Cardiac muscle cell (in vitro differentiated cells and primary cell): ENCODE data around the gene PDK3. TPM values are rescaled to one million over a fixed set of nuclear protein-coding genes. Genes with fewer than 3 reads are reported as not detected.
A peak's percentile ranks its signal among the peaks of the same experiment; 100 is the strongest.

Source experiments
- DNase-seq, 2 donors: peaks; one replicate each; pipeline versions ENCODE4 v3.0.0 to v3.0.0-alpha.2; 2010 to 2017; ENCODE audit warnings: low read depth in 1 of 2, low spot score in 1 of 2
- H3K27ac ChIP-seq: fragments of 200-600 bp; sonication (generic); 2 replicates; pipeline ENCODE4 v1.5.1; 2016
- H3K27me3 ChIP-seq: fragments of 200-600 bp; sonication (generic); 2 replicates; pipeline ENCODE4 v1.6.0; 2016; ENCODE audit warnings: control low read depth
- H3K36me3 ChIP-seq: fragments of 200-600 bp; sonication (generic); 2 replicates; pipeline ENCODE4 v1.5.1; 2016; ENCODE audit warnings: control low read depth
- H3K4me1 ChIP-seq: fragments of 200-600 bp; sonication (generic); 2 replicates; pipeline ENCODE4 v1.8.1; 2017; ENCODE audit warnings: low read depth, mild to moderate bottlenecking, mixed run types
- H3K4me3 ChIP-seq: fragments of 200-600 bp; sonication (generic); 2 replicates; pipeline ENCODE4 v1.5.1; 2016; ENCODE audit warnings: mild to moderate bottlenecking
- H3K9me3 ChIP-seq: fragments of 200-600 bp; sonication (generic); 2 replicates; pipeline ENCODE4 v1.5.1; 2017; ENCODE audit warnings: low read depth, mild to moderate bottlenecking, control low read depth
- polyA plus RNA-seq: library from polyadenylated mRNA; unstranded; fragments of >200 nt; fragmentation: Nextera tagmentation; extraction: Ambion mirVana; gene quantifications from 2 replicates; pipeline ENCODE4 v1.2.1, GENCODE V29; 2016
- total RNA-seq: library from RNA; depleted of rRNA; stranded (reverse); fragments of >200 nt; gene quantifications from 2 replicates; pipeline ENCODE4 v1.2.3, GENCODE V29; 2016
- TF ChIP-seq, protein P1 (sequence below): IDR thresholded peaks from 2 replicates; pipeline ENCODE4 v1.5.1; 2012; ENCODE audit warnings: low read depth, mild to moderate bottlenecking, low read length

The PDK3 gene
- total and polyA plus RNA-seq, 2 experiments from 2014 or later: 60.0 to 65.3 TPM

DNA sequence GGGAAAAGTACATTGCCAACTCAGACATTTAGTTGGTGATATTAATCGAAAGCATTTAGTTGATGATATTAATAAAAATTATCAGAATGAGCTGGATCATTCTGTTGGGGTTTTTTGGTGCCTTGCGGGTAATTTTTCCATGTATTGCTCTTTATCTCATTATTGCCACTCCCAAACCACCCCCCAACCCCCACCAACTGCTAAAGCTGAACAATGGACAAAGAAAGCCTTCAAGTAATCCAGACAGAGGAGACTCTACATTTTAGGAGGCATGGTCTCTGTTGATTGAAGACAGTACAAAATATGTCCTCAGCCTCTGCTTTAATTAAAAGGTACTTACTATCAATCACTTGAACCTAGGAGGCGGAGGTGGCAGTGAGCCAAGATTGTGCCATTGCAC lies 22.5 kb downstream of the PDK3 start:
- Histone ChIP-seq H3K4me3 (no peak overlapping the region), H3K27ac (no peak overlapping the region), H3K27me3 (no peaks in the 10 kb centered on the region), H3K4me1 (no peaks in the 10 kb centered on the region), H3K9me3 (no peaks in the 10 kb centered on the region), H3K36me3 (no peaks in the 10 kb centered on the region)
- TF ChIP-seq, protein P1, sequence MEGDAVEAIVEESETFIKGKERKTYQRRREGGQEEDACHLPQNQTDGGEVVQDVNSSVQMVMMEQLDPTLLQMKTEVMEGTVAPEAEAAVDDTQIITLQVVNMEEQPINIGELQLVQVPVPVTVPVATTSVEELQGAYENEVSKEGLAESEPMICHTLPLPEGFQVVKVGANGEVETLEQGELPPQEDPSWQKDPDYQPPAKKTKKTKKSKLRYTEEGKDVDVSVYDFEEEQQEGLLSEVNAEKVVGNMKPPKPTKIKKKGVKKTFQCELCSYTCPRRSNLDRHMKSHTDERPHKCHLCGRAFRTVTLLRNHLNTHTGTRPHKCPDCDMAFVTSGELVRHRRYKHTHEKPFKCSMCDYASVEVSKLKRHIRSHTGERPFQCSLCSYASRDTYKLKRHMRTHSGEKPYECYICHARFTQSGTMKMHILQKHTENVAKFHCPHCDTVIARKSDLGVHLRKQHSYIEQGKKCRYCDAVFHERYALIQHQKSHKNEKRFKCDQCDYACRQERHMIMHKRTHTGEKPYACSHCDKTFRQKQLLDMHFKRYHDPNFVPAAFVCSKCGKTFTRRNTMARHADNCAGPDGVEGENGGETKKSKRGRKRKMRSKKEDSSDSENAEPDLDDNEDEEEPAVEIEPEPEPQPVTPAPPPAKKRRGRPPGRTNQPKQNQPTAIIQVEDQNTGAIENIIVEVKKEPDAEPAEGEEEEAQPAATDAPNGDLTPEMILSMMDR: no peak
- no peak for DNase-seq

DNA sequence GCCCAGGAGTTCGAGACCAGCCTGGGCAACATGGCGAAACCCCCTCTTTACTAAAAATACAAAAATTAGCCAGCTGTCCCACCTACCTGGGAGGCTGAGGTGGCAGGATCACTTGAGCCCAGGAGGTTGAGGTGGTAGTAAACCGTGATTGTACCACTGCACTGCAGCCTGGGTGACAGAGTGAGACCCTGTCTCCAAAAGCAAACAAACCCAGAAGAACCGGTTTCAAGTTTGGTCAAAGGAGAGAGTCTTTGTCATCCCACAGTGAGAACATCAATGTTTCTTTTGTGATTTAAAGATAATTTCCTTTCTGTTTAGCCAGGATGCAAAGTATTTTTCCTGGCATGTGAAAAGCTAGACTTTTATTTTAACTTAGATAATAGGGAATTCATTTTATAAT lies 26.7 kb downstream of the PDK3 start:
- no peak for DNase-seq
- Histone ChIP-seq H3K27ac (no peak overlapping the region), H3K36me3 (no peaks in the 10 kb centered on the region), H3K4me1 (no peaks in the 10 kb centered on the region), H3K9me3 (no peaks in the 10 kb centered on the region), H3K4me3 (no peak overlapping the region), H3K27me3 (no peaks in the 10 kb centered on the region)
- TF ChIP-seq, protein P1: no peak

DNA sequence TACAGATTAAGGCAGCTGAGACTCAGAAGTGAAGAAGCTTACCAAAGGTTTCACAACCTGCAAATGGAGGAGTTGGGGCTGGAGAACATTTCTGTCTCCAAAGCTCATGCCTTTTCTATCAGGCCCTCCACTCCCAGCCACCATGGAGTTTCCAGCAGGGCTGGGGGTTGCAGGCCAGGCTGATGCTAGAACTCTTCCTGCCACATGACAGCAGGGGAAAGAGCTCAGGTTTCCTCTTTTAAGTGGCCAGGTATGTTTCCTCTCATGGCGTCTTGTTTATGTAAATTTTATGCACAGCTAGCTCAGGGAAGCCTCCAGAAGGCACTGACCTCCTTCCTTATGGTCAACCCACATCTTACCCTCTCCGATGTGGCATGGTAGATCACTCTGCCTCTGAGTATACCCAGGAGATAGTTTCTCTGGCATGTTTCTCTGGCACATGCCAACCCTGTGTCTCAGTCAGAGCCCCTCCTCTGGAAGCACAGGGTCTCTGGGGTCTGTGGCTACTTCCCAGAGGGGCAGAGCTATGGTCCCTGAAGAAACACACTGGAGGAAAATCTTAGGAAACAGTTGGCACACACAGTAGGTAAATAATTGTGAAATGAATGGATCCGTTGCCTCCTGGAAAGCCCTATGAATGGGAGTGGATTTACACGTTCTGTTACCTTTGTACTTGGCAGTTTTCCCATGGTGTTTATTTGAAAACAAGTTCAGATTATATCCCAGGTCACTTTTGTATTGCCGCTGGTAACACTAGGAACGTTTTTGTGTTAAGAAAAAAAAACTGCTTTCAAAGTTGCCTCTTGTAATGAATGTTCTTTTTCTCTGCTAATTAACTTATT lies 28.9 kb downstream of the PDK3 start:
- Histone ChIP-seq H3K4me1 (no peaks in the 10 kb centered on the region), H3K27me3 (no peaks in the 10 kb centered on the region), H3K36me3 (no peaks in the 10 kb centered on the region), H3K27ac (no peak overlapping the region), H3K9me3 (no peaks in the 10 kb centered on the region), H3K4me3 (no peak overlapping the region)
- no peak for DNase-seq
- TF ChIP-seq, protein P1: no peak

DNA sequence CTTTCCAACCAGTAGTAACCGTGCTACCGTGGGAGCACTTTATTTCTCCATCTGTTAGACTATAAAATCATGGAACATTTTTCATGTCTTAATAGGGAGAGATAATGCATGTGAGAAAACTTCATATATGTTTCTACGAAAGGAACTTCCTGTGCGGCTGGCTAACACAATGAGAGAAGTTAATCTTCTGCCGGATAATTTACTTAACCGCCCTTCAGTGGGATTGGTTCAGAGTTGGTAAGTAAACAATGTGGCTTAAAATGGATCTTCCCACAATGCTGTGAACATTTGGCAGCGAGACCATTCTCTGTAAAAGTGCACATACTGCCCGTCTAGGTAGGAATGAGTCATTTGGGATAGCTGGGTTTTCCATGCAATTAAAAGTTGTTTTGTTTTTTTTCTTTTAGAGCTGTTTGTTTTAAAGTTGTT lies 29.6 kb downstream of the PDK3 start:
- TF ChIP-seq, protein P1: no peak
- peak in 1 of 2 donors; percentile 84 for DNase-seq
- no peaks in the 10 kb centered on the region for H3K4me1 ChIP-seq
- no peaks in the 10 kb centered on the region for H3K9me3 ChIP-seq
- peak overlapping the region; percentile 26 for H3K27ac ChIP-seq
- no peaks in the 10 kb centered on the region for H3K27me3 ChIP-seq
- no peak overlapping the region for H3K4me3 ChIP-seq
- no peaks in the 10 kb centered on the region for H3K36me3 ChIP-seq

DNA sequence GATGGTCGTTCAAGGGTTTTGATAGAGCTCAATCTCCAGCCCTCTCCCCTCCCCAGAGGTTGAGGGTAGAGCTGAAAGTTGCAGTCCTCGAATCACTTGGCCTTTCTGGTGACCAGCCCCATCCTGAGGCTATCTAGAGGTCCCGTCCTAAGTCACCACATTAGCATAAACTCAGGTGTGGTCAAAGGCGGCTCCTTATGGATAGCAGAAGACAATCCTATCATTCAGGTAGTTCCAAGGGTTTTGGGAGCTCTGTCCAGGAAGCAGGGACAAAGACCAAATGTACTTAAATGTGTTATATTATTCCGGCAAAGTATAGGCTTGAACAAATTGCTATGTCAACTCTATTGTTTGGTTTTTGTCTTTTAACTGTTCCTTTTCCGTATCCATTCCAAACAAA lies 30.6 kb downstream of the PDK3 start:
- Histone ChIP-seq H3K36me3 (peaks cover 2% of the 10 kb centered on the region), H3K27me3 (no peaks in the 10 kb centered on the region), H3K4me3 (no peak overlapping the region), H3K27ac (no peak overlapping the region), H3K9me3 (no peaks in the 10 kb centered on the region), H3K4me1 (no peaks in the 10 kb centered on the region)
- TF ChIP-seq, protein P1: no peak
- DNase-seq: no peak
